Neural progenitor cell (in vitro differentiated cells): ENCODE measurements around the gene CDCA3. TPM values are rescaled to one million over a fixed set of nuclear protein-coding genes. Genes with fewer than 3 reads are reported as not detected.

Experiments
- DNase-seq: peaks from one replicate; pipeline ENCODE4 v3.0.0-alpha.2; 2016; ENCODE audit warnings: low spot score
- H2AFZ ChIP-seq: fragments of 200-600 bp; sonication (generic); replicated peaks from 2 replicates; pipeline ENCODE4 v1.6.1; 2016; ENCODE audit warnings: antibody characterized with exemption
- H3F3A ChIP-seq: fragments of 200-600 bp; sonication (generic); 2 replicates; pipeline ENCODE4 v1.6.1; 2016; ENCODE audit warnings: antibody characterized with exemption, low read depth
- H3K27ac ChIP-seq: fragments of 200-600 bp; sonication (generic); 2 replicates; pipeline ENCODE4 v1.5.1; 2016; ENCODE audit warnings: mild to moderate bottlenecking
- H3K27me3 ChIP-seq: fragments of 200-600 bp; sonication (generic); 2 replicates; pipeline ENCODE4 v1.6.1; 2016; ENCODE audit warnings: mild to moderate bottlenecking, moderate library complexity
- H3K36me3 ChIP-seq: fragments of 200-600 bp; sonication (generic); 2 replicates; pipeline ENCODE4 v1.5.1; 2016
- H3K4me1 ChIP-seq: fragments of 200-600 bp; sonication (generic); 2 replicates; pipeline ENCODE4 v1.6.1; 2016; ENCODE audit warnings: mixed run types
- H3K4me2 ChIP-seq: fragments of 200-600 bp; sonication (generic); 2 replicates; pipeline ENCODE4 v1.6.1; 2016
- H3K4me3 ChIP-seq: fragments of 200-600 bp; sonication (generic); 2 replicates; pipeline ENCODE4 v1.5.1; 2016
- H3K79me2 ChIP-seq: fragments of 200-600 bp; sonication (generic); 2 replicates; pipeline ENCODE4 v1.6.1; 2016; ENCODE audit warnings: low read depth
- H3K9ac ChIP-seq: fragments of 200-600 bp; sonication (generic); 2 replicates; pipeline ENCODE4 v1.6.1; 2016
- H3K9me3 ChIP-seq: fragments of 200-600 bp; sonication (generic); 2 replicates; pipeline ENCODE4 v1.5.1; 2016; ENCODE audit warnings: low read depth
- H4K20me1 ChIP-seq: fragments of 200-600 bp; sonication (generic); 2 replicates; pipeline ENCODE4 v1.6.1; 2016; ENCODE audit warnings: low read depth
- H3K27ac Mint-ChIP-seq: 3 replicates; pipeline ENCODE4 v1.8.0; 2021; ENCODE audit warnings: mixed read lengths
- H3K27me3 Mint-ChIP-seq: 2 replicates; pipeline ENCODE4 v1.8.0; 2022; ENCODE audit warnings: low read depth, mild to moderate bottlenecking, inconsistent platforms, moderate library complexity, mixed read lengths; ENCODE audit not compliant: insufficient read depth
- H3K36me3 Mint-ChIP-seq: 3 replicates; pipeline ENCODE4 v1.8.0; 2021; ENCODE audit warnings: mixed read lengths
- H3K4me1 Mint-ChIP-seq: 3 replicates; pipeline ENCODE4 v1.8.0; 2021; ENCODE audit warnings: mixed read lengths
- H3K4me3 Mint-ChIP-seq: 3 replicates; pipeline ENCODE4 v1.8.0; 2021; ENCODE audit warnings: mild to moderate bottlenecking, moderate library complexity, mixed read lengths
- H3K9me3 Mint-ChIP-seq: 3 replicates; pipeline ENCODE4 v1.8.0; 2020; ENCODE audit warnings: mixed read lengths
- CTCF ChIP-seq: fragments of 200-600 bp; sonication (generic); IDR thresholded peaks from 2 replicates; pipeline ENCODE4 v1.5.1; 2017; ENCODE audit warnings: antibody characterized with exemption, mild to moderate bottlenecking
- EZH2 ChIP-seq: fragments of 200-600 bp; sonication (generic); IDR thresholded peaks from 2 replicates; pipeline ENCODE4 v1.6.1; 2017; ENCODE audit warnings: antibody characterized with exemption, mild to moderate bottlenecking, moderate library complexity
- EZH2phosphoT487 ChIP-seq: fragments of 200-600 bp; sonication (generic); IDR thresholded peaks from 2 replicates; pipeline ENCODE4 v1.6.1; 2017; ENCODE audit warnings: antibody characterized with exemption
- total RNA-seq: library from RNA; depleted of rRNA; stranded (reverse); fragments of >200 nt; gene quantifications from 2 replicates; pipeline ENCODE4 v1.2.3, GENCODE V29; 2015; ENCODE audit warnings: low replicate concordance

Gene CDCA3
- total RNA-seq, 1 donor from 2014 or later, result 62.1 TPM

- Histone ChIP-seq H2AFZ (no peak overlapping the region), H3K4me2 (peak overlapping the region; percentile 89), H3K9me3 (no peaks in the 10 kb centered on the region), H3K36me3 (no peaks in the 10 kb centered on the region), H3K9ac (no peak overlapping the region), H3K27me3 (no peaks in the 10 kb centered on the region), H3K27ac (peak overlapping the region; percentile 53), H3F3A (peaks cover 57% of the 10 kb centered on the region), H4K20me1 (no peaks in the 10 kb centered on the region), H3K4me3 (no peak overlapping the region), H3K4me1 (peaks cover 53% of the 10 kb centered on the region), H3K79me2 (no peaks in the 10 kb centered on the region)
- peaks cover 6% of the 10 kb centered on the region for H3K36me3 Mint-ChIP-seq
- H3K4me1 Mint-ChIP-seq, result peaks cover 62% of the 10 kb centered on the region
- peaks cover 9% of the 10 kb centered on the region for H3K27me3 Mint-ChIP-seq
- no peak for TF ChIP-seq EZH2phosphoT487
- no peak for TF ChIP-seq EZH2
- TF ChIP-seq CTCF, result peak; percentile 6
- H3K27ac Mint-ChIP-seq, result peak overlapping the region; percentile 99
- peak overlapping the region; percentile 89 for H3K4me3 Mint-ChIP-seq
- no peak for DNase-seq
- no peaks in the 10 kb centered on the region for H3K9me3 Mint-ChIP-seq
Observed at GRCh38 chr12:6819106-6820030, 31.7 kb downstream of the CDCA3 start.

- Mint-ChIP-seq H3K9me3 (no peaks in the 10 kb centered on the region), H3K4me1 (peaks cover 60% of the 10 kb centered on the region), H3K27me3 (peaks cover 9% of the 10 kb centered on the region), H3K27ac (peak overlapping the region; percentile 96), H3K4me3 (peak overlapping the region; percentile 73), H3K36me3 (peaks cover 3% of the 10 kb centered on the region)
- H3K4me1 ChIP-seq, result peaks cover 53% of the 10 kb centered on the region
- H3K36me3 ChIP-seq, result no peaks in the 10 kb centered on the region
- H3K27ac ChIP-seq, result no peak overlapping the region
- no peak overlapping the region for H3K4me3 ChIP-seq
- no peak for DNase-seq
- H3K27me3 ChIP-seq, result no peaks in the 10 kb centered on the region
- no peaks in the 10 kb centered on the region for H3K9me3 ChIP-seq
- H3F3A ChIP-seq, result peaks cover 54% of the 10 kb centered on the region
- TF ChIP-seq EZH2, result no peak
- no peak for TF ChIP-seq EZH2phosphoT487
- no peak for TF ChIP-seq CTCF
- peak overlapping the region; percentile 89 for H3K4me2 ChIP-seq
- no peaks in the 10 kb centered on the region for H4K20me1 ChIP-seq
- no peak overlapping the region for H3K9ac ChIP-seq
- no peak overlapping the region for H2AFZ ChIP-seq
- H3K79me2 ChIP-seq, result no peaks in the 10 kb centered on the region
Observed at GRCh38 chr12:6818645-6819044, 32.4 kb downstream of the CDCA3 start.

- Histone ChIP-seq H3K27me3 (no peaks in the 10 kb centered on the region), H3K27ac (no peak overlapping the region), H3K79me2 (no peaks in the 10 kb centered on the region), H3K9me3 (no peaks in the 10 kb centered on the region), H4K20me1 (no peaks in the 10 kb centered on the region), H3K36me3 (no peaks in the 10 kb centered on the region), H3K9ac (no peak overlapping the region), H2AFZ (no peak overlapping the region), H3K4me2 (peak overlapping the region; percentile 89), H3K4me1 (peaks cover 48% of the 10 kb centered on the region), H3F3A (peaks cover 51% of the 10 kb centered on the region), H3K4me3 (no peak overlapping the region)
- peak overlapping the region; percentile 73 for H3K4me3 Mint-ChIP-seq
- peak; percentile 52 for DNase-seq
- peaks cover 58% of the 10 kb centered on the region for H3K4me1 Mint-ChIP-seq
- H3K36me3 Mint-ChIP-seq, result peaks cover 3% of the 10 kb centered on the region
- H3K27ac Mint-ChIP-seq, result peak overlapping the region; percentile 96
- peaks cover 9% of the 10 kb centered on the region for H3K27me3 Mint-ChIP-seq
- no peaks in the 10 kb centered on the region for H3K9me3 Mint-ChIP-seq
- TF ChIP-seq EZH2phosphoT487 (no peak), EZH2 (no peak), CTCF (no peak)
Observed at GRCh38 chr12:6818222-6818621, 32.9 kb downstream of the CDCA3 start.
